Caco-2 (cell line): ENCODE data around the gene KLK3. TPM values are rescaled to one million over a fixed set of nuclear protein-coding genes. Genes with fewer than 3 reads are reported as not detected.

ENCODE experiments used
- BruUV-seq: library from RNA; stranded (reverse); fragments of 400-500 nt; replicated peaks from 2 replicates; lab custom pipeline; 2021; lab: Mats Ljungman, UMichigan
- CTCF ChIA-PET: fragments of 300-600 bp; sonication (Branson Sonifier 250); formaldehyde crosslinking; loops from one replicate; lab custom pipeline; 2022; ENCODE audit warnings: antibody characterized with exemption; lab: Charles Lee
- POLR2A ChIA-PET: fragments of 300-600 bp; sonication (Branson Sonifier 250); formaldehyde crosslinking; loops from one replicate; lab custom pipeline; 2022; ENCODE audit warnings: antibody characterized with exemption; lab: Charles Lee
- DNase-seq, 2 experiments: peaks; one replicate each; pipeline versions ENCODE4 v3.0.0 to v3.0.0-alpha.2; 2020 to 2022
- H3K27me3 ChIP-seq: replicated peaks from 2 replicates; pipeline ENCODE4 v1.6.0; 2011; ENCODE audit warnings: low read length; ENCODE audit not compliant: control insufficient read depth, insufficient read depth
- H3K36me3 ChIP-seq: 2 replicates; pipeline ENCODE4 v1.5.1; 2011; ENCODE audit warnings: low read length; ENCODE audit not compliant: control insufficient read depth, insufficient read depth
- H3K4me1 ChIP-seq: fragments of 250-450 bp; sonication (Bioruptor Pico); 2 replicates; pipeline ENCODE4 v1.5.1; 2020; ENCODE audit warnings: mild to moderate bottlenecking
- H3K4me3 ChIP-seq: 2 replicates; pipeline ENCODE4 v1.5.1; 2011; ENCODE audit warnings: low read depth, mild to moderate bottlenecking, control low read depth, low read length
- H3K9me3 ChIP-seq: fragments of 250-450 bp; sonication (Bioruptor Pico); 2 replicates; pipeline ENCODE4 v1.5.1; 2020; ENCODE audit warnings: mild to moderate bottlenecking, moderate library complexity
- H3K27ac Mint-ChIP-seq: one replicate; pipeline ENCODE4 v1.8.0; 2022; ENCODE audit warnings: mixed read lengths; ENCODE audit not compliant: unreplicated experiment
- H3K27me3 Mint-ChIP-seq: one replicate; pipeline ENCODE4 v1.8.0; 2022; ENCODE audit warnings: mixed read lengths; ENCODE audit not compliant: insufficient read depth, unreplicated experiment
- H3K36me3 Mint-ChIP-seq: one replicate; pipeline ENCODE4 v1.8.0; 2022; ENCODE audit warnings: mild to moderate bottlenecking, mixed read lengths; ENCODE audit not compliant: insufficient read depth, unreplicated experiment
- H3K4me1 Mint-ChIP-seq: one replicate; pipeline ENCODE4 v1.8.0; 2022; ENCODE audit warnings: low read depth, mixed read lengths; ENCODE audit not compliant: unreplicated experiment
- H3K4me3 Mint-ChIP-seq: one replicate; pipeline ENCODE4 v1.8.0; 2022; ENCODE audit warnings: mild to moderate bottlenecking, moderate library complexity, mixed read lengths; ENCODE audit not compliant: unreplicated experiment
- H3K9me3 Mint-ChIP-seq: one replicate; pipeline ENCODE4 v1.8.0; 2022; ENCODE audit warnings: mixed read lengths; ENCODE audit not compliant: unreplicated experiment
- CTCF ChIP-seq, 2 experiments: fragments of 200-600 bp in 1 of 2; IDR thresholded peaks; 1 replicate in 1 of 2; 2 replicates in 1 of 2; pipeline versions ENCODE4 v1.5.1 to v1.8.0; 2011 to 2022; ENCODE audit warnings: antibody characterized with exemption in 1 of 2, control low read depth in 1 of 2, inconsistent platforms in 1 of 2, low read depth in 1 of 2, low read length in 1 of 2, mild to moderate bottlenecking in 1 of 2, moderate library complexity in 1 of 2; ENCODE audit not compliant: insufficient read depth in 1 of 2, severe bottlenecking in 1 of 2, unreplicated experiment in 1 of 2
- intact Hi-C: fragments of 100-400 bp; cut with micrococcal nuclease; formaldehyde crosslinking; loops from one replicate; pipeline ENCODE4 v1.10.0; 2022; ENCODE audit not compliant: unreplicated experiment
- total RNA-seq: library from RNA; stranded (reverse); gene quantifications from 2 replicates; pipeline ENCODE4 v1.2.3, GENCODE V29; 2022

The KLK3 gene
- total RNA-seq, 1 experiment from 2014 or later: not detected

DNA sequence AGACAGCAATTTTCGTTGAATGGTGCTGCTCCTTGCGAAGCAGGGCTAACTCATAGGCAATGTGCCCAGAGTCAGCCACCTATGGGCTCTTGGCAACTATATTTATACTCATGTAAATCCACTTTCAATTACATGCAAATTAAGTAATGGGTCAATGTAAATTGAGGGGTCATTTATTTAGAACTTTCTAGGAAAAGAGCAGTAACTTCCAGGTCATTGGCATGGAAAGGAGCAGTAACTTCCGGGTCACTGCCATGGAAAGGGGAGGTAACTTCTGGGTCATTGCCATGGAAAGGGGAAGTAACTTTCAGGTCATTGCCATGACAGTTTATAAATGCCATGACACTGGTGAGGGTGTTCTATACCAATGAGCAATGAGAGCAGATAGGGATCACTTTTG lies 44.9 kb downstream of the KLK3 start:
- H3K27ac Mint-ChIP-seq: no peak overlapping the region
- H3K9me3 Mint-ChIP-seq: no peaks in the 10 kb centered on the region
- DNase-seq: no peak
- Histone ChIP-seq H3K27me3 (no peaks in the 10 kb centered on the region), H3K4me1 (no peaks in the 10 kb centered on the region), H3K36me3 (no peaks in the 10 kb centered on the region), H3K9me3 (no peaks in the 10 kb centered on the region), H3K4me3 (no peak overlapping the region)
- no peaks in the 10 kb centered on the region for H3K4me1 Mint-ChIP-seq
- ChIA-PET CTCF (no interaction called here), POLR2A (no interaction called here)
- BruUV-seq: no TSS peak
- no peak overlapping the region for H3K4me3 Mint-ChIP-seq
- intact Hi-C loops: no loop called here
- H3K36me3 Mint-ChIP-seq: no peaks in the 10 kb centered on the region
- peaks cover 10% of the 10 kb centered on the region for H3K27me3 Mint-ChIP-seq
- TF ChIP-seq CTCF (IDR thresholded peaks at IDR 0.05; ENCODE audit: insufficient read depth in 1 of 2, low read depth in 1 of 2, low read length in 1 of 2, severe bottlenecking in 1 of 2, unreplicated experiment in 1 of 2): no peak

GRCh38 chr19:50902640-50903039 lies 47.9 kb downstream of the KLK3 start:
- Mint-ChIP-seq H3K4me1 (no peaks in the 10 kb centered on the region), H3K4me3 (no peak overlapping the region), H3K36me3 (no peaks in the 10 kb centered on the region), H3K9me3 (no peaks in the 10 kb centered on the region), H3K27ac (no peak overlapping the region), H3K27me3 (peaks cover 7% of the 10 kb centered on the region)
- H3K36me3 ChIP-seq: no peaks in the 10 kb centered on the region
- H3K27me3 ChIP-seq: no peaks in the 10 kb centered on the region
- no peak for TF ChIP-seq CTCF (IDR thresholded peaks at IDR 0.05; ENCODE audit: insufficient read depth in 1 of 2, low read depth in 1 of 2, low read length in 1 of 2, severe bottlenecking in 1 of 2, unreplicated experiment in 1 of 2)
- DNase-seq: no peak
- no peaks in the 10 kb centered on the region for H3K4me1 ChIP-seq
- no peaks in the 10 kb centered on the region for H3K9me3 ChIP-seq
- ChIA-PET CTCF (no interaction called here), POLR2A (no interaction called here)
- intact Hi-C loops: no loop called here
- H3K4me3 ChIP-seq: no peak overlapping the region
- no TSS peak for BruUV-seq

DNA sequence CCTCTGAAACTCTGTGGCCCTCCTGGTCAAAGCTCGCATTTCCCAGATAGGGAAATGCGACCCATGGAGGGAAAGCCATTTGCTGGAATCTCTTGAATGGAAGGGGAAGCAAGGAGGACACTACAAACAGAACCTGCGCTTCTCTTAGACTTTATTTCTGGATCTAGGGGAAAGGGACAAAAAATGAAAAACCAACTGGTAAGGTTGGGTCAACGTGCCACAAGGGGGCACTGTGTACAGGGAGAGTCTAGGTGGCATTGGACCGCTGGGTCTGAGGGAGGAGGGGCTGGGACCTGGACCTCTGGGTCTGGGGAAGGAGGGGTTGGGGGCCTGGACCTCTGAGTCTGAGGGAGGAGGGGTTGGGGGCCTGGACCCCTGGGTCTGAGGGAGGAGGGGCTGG lies 51.5 kb downstream of the KLK3 start:
- Histone ChIP-seq H3K4me1 (no peaks in the 10 kb centered on the region), H3K9me3 (no peaks in the 10 kb centered on the region), H3K27me3 (no peaks in the 10 kb centered on the region), H3K36me3 (no peaks in the 10 kb centered on the region), H3K4me3 (no peak overlapping the region)
- intact Hi-C loops: no loop called here
- H3K27me3 Mint-ChIP-seq: peaks cover 9% of the 10 kb centered on the region
- no peaks in the 10 kb centered on the region for H3K4me1 Mint-ChIP-seq
- no peaks in the 10 kb centered on the region for H3K36me3 Mint-ChIP-seq
- no peak overlapping the region for H3K27ac Mint-ChIP-seq
- peak in 1 of 2 experiments; percentile 26 for TF ChIP-seq CTCF (IDR thresholded peaks at IDR 0.05; ENCODE audit: insufficient read depth in 1 of 2, low read depth in 1 of 2, low read length in 1 of 2, severe bottlenecking in 1 of 2, unreplicated experiment in 1 of 2)
- CTCF ChIA-PET: interaction anchor here (1.4 kb wide), 1 partner anchor 16 kb away, joined by 6 read pairs; no protein-coding TSS in a partner anchor
- no peak overlapping the region for H3K4me3 Mint-ChIP-seq
- no peaks in the 10 kb centered on the region for H3K9me3 Mint-ChIP-seq
- POLR2A ChIA-PET: no interaction called here
- peak in 1 of 2 experiments; percentile 27 for DNase-seq
- BruUV-seq: no TSS peak
